Measurements from ENCODE around the gene TNS4.

The TNS4 gene

DNA sequence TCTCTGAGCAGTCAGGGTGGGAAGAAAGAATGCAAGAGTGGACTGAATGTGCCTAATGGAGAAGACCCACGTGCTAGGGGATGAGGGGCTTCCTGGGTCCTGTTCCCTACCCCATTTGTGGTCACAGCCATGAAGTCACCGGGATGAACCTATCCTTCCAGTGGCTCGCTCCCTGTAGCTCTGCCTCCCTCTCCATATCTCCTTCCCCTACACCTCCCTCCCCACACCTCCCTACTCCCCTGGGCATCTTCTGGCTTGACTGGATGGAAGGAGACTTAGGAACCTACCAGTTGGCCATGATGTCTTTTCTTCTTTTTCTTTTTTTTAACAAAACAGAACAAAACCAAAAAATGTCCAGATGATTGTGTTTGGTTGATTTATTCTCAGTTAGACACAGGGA is 44.1 kb downstream of the TNS4 start:
- no peak for DNase-seq (ENCODE audit: low read depth)

DNA sequence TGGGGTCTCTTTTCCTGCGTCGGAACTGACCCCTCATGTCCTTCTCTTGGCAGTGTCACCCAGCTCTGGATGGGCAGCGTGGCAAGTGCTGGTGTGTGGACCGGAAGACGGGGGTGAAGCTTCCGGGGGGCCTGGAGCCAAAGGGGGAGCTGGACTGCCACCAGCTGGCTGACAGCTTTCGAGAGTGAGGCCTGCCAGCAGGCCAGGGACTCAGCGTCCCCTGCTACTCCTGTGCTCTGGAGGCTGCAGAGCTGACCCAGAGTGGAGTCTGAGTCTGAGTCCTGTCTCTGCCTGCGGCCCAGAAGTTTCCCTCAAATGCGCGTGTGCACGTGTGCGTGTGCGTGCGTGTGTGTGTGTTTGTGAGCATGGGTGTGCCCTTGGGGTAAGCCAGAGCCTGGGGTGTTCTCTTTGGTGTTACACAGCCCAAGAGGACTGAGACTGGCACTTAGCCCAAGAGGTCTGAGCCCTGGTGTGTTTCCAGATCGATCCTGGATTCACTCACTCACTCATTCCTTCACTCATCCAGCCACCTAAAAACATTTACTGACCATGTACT is 44.9 kb downstream of the TNS4 start:
- DNase-seq (ENCODE audit: low read depth): no peak

DNA sequence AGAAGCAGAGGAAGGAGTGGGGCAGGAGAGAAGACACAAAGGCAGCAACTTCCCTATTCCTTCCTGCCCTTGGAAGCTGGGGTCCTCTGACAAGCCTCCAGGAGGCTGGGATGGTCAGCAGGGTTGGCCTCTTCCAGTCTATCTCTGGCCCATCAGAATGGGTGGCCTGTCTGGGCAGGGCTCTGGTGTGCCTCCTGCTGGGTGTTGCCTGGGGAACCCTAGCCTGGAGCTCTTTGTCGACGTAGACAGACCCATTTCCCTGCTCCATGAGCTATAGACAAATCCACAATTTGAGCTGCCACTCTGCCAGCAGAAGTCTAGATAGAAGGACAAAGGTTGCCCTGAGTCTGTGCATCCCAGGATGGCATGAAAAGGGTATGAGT is 46.8 kb downstream of the TNS4 start:
- no peak for DNase-seq (ENCODE audit: low read depth)

DNA sequence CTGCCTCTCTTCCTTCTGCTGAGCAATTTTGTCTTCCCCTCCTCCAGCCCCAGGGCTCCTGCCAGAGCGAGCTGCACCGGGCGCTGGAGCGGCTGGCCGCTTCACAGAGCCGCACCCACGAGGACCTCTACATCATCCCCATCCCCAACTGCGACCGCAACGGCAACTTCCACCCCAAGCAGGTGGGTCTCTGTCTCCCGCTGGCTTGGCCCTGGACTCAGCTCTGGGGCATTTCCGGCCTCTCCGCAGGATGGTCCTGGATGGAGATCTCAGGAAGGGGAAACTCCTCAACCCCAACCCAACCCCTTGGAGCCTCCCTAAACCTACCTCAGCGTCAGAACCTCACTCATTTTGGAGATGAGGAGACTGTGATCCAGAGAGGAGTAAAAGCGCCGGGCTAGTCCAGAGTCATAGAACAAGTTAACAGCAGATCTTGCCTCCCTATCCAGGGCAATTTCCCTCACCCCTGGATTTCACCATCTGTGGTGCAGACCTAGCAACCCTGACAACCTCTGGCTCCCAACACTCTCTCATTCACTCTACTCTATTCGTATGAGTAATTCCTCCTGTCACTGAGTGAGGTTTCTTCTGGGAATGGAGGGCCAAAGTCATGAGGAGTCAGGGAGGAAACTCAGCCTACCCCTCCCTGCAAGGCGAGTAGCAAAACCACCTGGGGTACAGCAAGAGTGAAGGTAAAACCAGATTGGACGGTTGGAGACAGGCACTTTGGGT is 47.4 kb downstream of the TNS4 start:
- no peak for DNase-seq (ENCODE audit: low read depth)

DNA sequence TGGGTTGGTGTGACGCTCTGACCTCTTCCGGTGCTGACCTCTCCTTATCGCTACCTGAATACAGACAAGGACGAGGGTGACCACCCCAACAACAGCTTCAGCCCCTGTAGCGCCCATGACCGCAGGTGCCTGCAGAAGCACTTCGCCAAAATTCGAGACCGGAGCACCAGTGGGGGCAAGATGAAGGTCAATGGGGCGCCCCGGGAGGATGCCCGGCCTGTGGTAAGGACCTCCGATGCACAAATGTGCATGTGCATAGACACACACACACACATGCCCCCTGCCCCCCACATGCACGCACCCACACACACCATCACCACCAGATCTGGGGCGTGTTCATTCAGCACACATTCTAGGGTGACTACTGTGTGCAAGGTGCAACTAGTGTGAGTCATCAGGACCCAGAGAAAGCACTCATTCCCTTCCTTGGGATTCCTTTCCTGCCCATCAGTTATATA is 48.5 kb downstream of the TNS4 start:
- no peak for DNase-seq (ENCODE audit: low read depth)

DNA sequence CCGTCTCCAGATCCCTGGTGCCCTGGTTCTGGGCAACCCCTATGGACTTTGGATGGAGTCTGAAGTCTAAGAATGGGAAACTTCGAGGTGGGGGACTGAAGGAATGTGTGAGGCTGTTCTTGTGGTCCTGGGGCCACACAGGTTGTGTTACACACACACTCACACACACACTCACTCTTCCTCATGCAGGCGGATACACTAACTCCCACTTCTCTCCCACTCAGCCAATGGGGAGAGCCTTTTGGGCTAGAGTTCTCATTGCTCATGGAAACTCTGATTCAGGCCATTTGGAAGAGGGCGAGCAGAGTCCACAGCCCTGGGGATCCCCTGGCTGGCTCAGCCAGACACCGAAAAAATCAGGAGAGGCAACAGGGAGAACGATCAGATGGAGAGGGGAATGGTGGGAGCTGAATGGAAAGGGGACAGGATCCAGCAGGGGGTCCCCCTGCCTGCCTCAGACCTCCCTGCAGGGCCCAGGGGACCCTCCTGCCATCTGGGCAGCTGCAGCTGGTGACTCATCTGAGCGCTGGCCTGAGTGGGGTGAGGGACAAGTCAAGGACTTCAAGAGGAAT is 49.1 kb downstream of the TNS4 start:
- no peak for DNase-seq (ENCODE audit: low read depth)

DNA sequence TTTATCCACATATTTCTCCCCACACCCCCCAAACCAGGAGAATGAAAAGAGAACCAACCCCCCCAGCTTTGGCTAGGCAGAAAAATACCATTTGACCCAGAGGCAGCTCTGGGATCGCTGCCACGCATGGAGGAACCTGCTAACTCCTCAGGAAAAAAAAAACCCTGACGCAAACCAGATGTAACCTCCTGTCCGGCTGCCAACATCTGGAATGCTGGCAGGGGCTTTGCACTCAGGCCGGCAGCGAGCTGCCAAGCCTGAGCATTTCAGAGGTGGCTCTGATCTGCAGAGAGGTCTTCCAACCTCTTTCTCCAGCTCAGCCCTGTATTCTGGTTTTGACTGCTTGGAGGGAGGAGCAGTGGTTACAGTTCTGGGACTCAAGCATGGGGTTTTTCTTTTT is 50.0 kb downstream of the TNS4 start:
- no peak for DNase-seq (ENCODE audit: low read depth)

DNA sequence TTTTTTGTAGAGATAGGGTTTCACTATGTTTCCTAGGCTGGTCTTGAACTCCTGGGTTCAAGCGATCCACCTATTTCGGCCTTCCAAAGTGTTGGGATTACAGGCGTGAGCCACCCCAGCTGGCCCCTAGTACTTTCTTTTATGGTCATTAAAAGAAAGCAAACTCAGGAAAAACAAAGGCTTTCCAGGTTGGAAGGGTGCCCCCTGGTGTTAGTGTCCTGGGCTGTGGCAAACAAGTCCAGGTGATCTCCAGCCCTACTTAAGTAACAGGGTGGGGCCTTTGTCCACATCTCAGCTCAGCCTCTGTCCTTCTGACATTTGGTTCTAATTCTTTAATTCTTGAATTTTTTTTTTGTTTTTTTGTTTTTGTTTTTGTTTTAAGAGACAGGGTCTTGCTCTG is 51.2 kb downstream of the TNS4 start:
- DNase-seq (ENCODE audit: low read depth): no peak

DNA sequence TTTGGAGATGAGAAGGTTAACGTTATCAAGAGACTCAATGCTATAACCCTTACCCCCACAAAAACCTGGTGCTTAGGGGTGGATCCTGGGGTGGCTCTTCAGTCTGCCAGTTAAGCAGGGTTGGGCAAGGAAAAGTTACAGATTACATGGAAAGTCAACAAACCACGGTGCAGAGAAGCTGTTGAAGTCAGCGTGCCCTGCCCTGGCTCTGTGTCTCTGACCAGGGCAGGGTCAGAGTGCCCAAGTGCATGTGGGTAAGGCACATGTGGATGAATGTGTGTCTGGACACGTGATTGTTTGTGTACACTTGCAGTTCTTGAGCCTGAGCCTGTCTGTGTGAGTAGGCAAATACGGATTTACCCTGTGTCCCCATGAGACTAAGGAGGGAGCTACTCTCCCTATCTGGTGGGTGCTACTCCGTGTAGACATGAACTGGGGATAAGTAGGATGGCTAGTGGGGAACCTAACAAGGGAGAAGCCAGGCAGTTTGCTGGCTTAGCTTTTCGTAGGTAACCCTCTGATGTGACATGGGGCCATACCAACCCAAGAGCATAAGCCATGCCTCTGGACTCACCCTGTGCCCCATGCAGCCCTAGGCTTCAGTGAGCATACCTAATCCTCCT is 52.7 kb downstream of the TNS4 start:
- no peak for DNase-seq (ENCODE audit: low read depth)

DNA sequence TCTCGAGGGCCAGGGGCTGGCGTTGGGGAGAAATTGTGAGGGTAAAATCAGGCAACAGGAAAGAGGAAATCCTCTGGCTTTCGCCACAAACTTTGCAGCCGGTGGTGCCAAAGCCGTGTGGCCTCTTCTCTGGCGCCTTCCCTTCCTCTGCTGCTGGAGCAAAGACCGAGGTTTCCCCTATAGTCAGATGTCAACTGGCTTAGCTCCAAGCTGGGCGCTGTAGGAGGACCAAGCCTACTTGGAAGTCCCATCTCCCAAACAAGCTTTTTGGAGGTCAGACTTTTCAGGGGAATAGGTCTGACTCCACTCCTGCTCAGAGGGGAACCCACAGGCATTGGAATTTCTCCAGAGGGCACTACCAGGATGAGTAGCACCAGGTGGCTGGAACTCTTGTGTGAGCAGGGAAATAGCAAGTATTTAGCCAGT is 53.2 kb downstream of the TNS4 start:
- DNase-seq (ENCODE audit: low read depth): no peak

DNA sequence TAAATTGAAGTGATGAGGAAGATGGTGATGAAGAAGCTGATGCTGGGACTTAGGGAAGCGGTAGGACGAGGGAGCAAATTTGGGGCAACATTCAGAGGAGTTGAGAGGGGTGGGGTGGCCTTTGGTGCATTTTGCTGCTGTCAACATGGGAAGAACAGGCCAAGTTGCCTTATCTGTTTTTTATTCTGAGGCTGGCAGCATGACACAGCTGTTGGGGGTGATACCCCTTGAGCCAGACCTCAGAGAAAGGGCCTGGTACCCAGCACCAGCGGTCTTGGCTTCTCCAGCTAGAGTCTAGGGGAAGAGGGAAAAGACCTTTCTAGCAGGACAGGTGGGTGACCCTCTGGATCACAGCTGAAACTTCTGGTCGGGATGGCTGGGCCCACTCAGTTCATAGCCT is 53.6 kb downstream of the TNS4 start:
- DNase-seq (ENCODE audit: low read depth): no peak

DNA sequence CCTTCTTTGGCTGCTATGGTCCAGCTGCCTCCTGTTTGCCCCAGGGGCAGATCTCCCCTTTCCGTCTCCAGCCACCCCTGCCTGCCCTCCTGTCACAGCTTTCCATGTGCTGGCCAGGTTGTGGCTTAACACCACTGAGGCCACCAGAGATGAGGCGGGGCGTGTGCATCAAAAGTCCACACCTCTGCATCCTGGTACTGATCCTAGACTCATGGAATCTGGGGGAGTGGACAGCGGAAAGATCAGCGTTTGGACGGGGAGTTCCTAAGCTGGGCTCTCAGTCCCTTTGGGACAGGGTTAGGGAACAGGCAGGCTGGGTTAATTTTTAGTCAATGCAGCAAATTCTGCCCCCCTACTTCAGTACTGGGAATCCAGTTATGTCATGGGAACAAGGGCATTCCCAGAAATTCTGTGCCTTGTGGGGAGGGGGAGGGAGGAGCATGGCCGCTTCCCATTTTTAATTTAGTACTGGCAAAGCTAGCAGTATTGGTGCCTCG is 54.2 kb downstream of the TNS4 start:
- no peak for DNase-seq (ENCODE audit: low read depth)

DNA sequence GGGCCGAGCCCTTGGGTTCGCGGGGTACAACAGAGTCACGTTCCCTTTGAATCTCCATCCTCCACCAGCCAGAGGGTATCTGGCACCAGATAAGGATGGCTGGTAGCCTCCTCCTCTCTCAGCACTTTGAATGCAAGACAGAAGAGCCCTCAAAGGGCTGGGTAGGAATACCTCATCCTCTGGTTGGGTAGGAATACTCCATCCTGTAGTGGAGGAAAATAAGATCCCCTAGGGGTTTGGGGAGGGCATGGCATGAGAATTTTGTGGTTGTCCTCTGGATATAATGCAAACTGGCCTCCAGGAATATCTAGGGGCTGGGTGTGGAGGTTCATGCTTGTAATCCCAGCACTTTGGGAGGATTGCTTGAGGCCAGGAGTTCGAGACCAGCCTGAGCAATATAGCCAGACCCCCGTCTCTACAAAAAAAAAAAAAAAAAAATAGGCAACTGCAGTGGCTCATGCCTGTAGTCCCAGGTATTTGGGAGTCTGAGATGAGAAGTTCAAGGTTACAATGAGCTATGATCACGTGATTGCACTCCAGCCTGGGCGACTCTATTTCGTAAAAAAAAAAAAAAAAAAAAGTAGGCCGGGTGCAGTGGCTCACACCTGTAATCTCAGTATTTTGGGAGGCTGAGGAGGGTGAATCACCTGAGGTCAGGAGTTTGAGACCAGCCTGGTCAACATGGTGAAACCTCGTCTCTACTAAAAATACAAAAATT is 55.5 kb downstream of the TNS4 start:
- no peak for DNase-seq (ENCODE audit: low read depth)

DNA sequence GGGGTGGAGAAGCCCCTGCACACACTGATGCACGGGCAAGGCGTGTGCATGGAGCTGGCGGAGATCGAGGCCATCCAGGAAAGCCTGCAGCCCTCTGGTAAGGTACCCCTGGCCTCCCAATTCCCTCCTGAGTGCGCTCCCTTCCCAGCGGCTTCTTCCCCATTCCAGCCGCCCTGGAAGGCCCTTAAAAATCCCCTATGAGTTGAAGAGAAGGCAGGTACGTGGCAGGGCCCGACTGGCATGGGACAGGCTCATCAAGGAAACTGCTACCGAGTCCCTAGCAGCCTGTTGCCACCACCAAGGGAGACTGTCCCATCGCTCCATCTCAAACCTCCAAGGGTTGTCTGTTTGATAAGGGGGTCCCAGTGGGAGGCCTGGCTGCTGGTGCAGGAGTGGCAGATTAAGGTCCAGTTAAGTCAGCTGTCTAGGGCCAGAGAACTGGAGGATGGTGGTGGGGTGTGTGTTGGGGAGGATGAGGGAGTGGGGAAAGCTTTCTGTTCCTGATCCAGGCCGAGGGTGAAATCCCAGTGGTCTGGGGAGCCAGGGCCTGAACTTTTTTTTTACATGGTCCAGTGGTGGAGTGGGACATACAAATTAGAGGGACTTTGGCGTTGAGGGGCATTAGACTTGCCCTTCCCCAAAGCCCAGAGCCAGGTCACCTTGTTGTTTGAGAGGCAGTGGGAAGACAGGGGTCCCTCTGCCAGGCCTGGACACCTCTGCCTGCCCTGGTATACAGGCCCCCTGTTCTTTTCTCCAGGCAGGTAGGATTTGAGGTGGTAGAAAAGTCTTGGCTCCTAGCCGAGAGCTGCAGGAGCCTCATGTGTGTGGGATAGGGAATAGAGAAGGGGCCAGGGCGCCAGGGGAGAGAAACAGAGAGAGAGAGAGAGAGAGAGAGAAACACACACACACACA is 57.2 kb downstream of the TNS4 start:
- DNase-seq (ENCODE audit: low read depth): no peak

DNA sequence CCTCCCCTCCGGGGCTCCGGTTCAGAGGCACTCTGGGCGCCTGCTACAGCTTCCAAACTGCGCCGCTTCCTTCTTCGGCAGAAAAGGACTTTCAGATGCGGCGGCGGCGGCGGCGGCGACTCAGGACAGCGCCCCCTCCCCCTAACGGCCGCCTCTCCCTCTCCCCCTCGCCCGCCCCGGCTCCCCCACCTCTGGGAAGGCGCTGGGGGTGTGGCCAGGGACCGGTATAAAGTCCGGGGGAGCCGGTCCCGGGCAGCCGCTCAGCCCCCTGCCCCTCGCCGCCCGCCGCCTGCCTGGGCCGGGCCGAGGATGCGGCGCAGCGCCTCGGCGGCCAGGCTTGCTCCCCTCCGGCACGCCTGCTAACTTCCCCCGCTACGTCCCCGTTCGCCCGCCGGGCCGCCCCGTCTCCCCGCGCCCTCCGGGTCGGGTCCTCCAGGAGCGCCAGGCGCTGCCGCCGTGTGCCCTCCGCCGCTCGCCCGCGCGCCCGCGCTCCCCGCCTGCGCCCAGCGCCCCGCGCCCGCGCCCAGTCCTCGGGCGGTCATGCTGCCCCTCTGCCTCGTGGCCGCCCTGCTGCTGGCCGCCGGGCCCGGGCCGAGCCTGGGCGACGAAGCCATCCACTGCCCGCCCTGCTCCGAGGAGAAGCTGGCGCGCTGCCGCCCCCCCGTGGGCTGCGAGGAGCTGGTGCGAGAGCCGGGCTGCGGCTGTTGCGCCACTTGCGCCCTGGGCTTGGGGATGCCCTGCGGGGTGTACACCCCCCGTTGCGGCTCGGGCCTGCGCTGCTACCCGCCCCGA is 58.0 kb downstream of the TNS4 start, which contains the start of gene IGFBP4:
TSS of gene IGFBP4 (plus strand) at position 255 of the 792 bp plus-strand sequence. CDS start at position 541, 286 bp downstream.
- DNase-seq (ENCODE audit: low read depth): peak; percentile 55

DNA sequence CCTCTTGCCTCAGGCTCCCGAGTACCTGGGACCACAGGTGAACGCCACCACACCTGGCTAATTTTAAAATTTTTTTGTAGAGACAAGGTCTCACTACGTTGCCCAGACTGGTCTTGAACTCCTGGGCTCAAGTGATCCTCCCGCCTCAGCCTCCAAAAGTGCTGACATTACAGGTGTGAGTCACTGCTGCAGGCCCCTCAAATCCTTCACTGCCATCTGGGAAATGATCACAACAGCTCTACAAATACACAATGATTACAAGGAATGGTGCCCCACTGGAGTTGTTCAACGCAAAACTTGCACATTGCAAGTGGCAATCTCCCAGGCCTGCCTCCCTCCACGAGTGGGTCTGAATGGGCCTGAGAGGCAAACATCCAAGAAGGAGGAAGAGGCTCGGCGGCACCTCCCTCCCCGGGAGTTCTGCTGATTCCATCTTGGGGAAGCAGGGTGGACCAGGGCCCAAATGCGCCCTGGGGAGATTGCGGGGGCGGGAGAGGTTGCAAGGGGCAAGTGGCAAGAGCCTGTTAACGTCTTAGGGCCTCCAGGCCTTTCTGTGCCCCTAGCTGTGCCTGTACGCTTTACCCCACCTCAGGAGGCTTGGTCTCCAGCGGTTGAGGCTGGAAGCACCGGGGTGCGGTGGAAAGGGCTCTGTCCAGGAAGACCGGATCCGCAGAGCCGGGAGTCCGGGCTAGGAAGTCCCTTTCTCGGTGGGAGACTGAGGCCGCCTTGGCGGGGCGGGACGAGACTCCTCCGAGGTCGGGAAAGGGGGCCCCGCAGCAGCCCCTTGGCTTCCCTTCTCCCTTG is 58.8 kb downstream of the TNS4 start:
- DNase-seq (ENCODE audit: low read depth): no peak

DNA sequence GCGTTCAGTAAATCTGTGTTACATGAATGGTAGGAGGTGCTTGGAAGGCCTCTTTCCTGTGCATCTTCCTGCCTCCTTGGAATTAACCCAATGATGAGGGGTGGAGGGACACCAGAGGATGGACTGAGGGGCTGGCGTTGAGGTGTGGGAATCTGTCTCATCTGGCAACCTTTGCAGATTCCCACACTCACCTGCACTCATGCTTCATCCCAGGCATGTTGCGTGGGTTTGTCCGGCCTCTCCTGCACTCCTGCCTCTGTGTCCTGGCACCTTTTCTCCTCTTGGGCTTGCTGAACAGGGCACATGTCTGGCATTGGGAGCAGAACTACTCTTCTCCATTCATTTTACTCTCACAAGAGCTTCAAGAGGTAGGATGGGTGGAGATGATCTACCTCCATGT is 61.3 kb downstream of the TNS4 start:
- DNase-seq (ENCODE audit: low read depth): no peak

DNA sequence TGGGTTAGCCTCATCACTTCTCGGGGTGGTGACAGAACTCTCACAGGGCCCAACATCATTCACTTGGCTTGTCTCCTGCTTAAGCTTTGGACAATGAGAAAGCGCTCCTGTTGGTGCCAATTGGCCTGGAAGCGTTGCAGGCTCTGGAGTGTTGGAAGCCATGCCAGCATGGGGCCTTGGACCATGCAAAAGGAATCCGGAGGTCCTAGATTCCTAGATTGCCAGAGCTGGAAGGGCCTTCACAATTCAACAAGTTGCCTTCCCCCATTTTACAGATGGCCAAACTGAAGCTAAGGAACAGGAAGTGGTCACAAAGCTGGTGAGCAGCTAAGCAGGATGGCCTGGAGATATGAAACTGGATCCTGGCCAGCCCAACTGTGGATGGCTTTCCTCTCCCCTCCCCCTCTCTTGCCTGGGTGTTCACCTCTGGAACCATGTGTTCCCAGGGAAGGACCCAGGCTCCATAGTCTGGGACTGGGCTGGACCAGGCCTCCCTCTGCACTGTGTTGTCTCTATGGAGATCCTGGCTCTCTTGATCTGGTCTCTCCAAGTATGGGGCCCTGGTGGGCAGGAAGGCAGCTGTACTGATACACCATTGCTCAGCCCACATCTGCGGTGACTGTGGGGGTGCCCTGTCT is 64.2 kb downstream of the TNS4 start:
- DNase-seq (ENCODE audit: low read depth): no peak

DNA sequence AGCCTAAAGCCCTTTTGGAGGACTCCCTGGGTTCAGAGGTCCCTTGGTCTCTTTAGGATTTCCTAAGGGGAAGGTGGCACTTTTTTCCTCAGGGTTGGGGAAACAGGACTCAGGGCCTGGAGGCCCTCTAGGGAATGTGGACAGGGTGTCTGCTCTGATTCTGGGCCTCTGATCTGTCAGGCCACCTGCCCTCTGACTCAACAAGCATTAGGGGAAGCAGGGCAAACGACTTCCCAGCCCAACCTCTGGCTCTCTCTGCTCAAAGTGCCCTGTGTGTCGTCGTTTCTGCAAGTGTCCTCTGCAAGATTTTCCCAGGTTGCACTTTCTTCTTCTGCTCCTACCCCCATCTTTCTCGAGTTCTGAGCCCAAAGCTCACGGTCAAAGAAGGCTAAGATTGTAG is 64.8 kb downstream of the TNS4 start:
- DNase-seq (ENCODE audit: low read depth): no peak
